ENCODE data around the gene PLEKHG3.

The PLEKHG3 gene

GRCh38 chr14:64790478-64790877 lies 86.3 kb downstream of the PLEKHG3 start:
- no peak for ATAC-seq

GRCh38 chr14:64792231-64792630 lies 88.0 kb downstream of the PLEKHG3 start:
- ATAC-seq = no peak

- no peak for ATAC-seq
These were observed 88.8 kb downstream of the PLEKHG3 start for GRCh38 chr14:64792871-64793560.

- no peak for ATAC-seq
These were observed 91.0 kb downstream of the PLEKHG3 start for GRCh38 chr14:64795211-64795610.

- no peak for ATAC-seq
These were observed 91.7 kb downstream of the PLEKHG3 start for GRCh38 chr14:64795921-64796320.

- no peak for ATAC-seq
These were observed 92.1 kb downstream of the PLEKHG3 start for GRCh38 chr14:64796369-64796768.

GRCh38 chr14:64799555-64799954 lies 95.3 kb downstream of the PLEKHG3 start:
- ATAC-seq = no peak
